ENCODE results near the gene TUSC2. TPM values are rescaled to one million over a fixed set of nuclear protein-coding genes. Genes with fewer than 3 reads are reported as not detected.
"Not testable (repeated sequence)": the region's sequence is repeated elsewhere in the genome, so short reads cannot be mapped to it uniquely, and the experiment has no call there.

TUSC2 gene
- total RNA-seq, 3 donors from 2014 or later = 23.8 to 35.7 (median 25.8) TPM

- Histone ChIP-seq H3K4me1 (ENCODE audit: low read depth) (peaks cover 55% of the 10 kb centered on the region), H3K4me3 (no peak overlapping the region), H3K9me3 (no peaks in the 10 kb centered on the region), H3K36me3 (ENCODE audit: low read depth) (no peaks in the 10 kb centered on the region)
- intact Hi-C loops (cut with DNase I, micrococcal nuclease) = no loop called here
- no peak for TF ChIP-seq CTCF (IDR thresholded peaks at IDR 0.05)
- DNase-seq (peak in 1 of 3 donors; percentile 40), ATAC-seq (no peak)
These were observed 9.9 kb downstream of the TUSC2 start for GRCh38 chr3:50318163-50318562.

GRCh38 chr3:50317300-50317699 lies 10.7 kb downstream of the TUSC2 start:
- ATAC-seq = peak; percentile 5
- peaks cover 54% of the 10 kb centered on the region for H3K4me1 ChIP-seq (ENCODE audit: low read depth)

DNA sequence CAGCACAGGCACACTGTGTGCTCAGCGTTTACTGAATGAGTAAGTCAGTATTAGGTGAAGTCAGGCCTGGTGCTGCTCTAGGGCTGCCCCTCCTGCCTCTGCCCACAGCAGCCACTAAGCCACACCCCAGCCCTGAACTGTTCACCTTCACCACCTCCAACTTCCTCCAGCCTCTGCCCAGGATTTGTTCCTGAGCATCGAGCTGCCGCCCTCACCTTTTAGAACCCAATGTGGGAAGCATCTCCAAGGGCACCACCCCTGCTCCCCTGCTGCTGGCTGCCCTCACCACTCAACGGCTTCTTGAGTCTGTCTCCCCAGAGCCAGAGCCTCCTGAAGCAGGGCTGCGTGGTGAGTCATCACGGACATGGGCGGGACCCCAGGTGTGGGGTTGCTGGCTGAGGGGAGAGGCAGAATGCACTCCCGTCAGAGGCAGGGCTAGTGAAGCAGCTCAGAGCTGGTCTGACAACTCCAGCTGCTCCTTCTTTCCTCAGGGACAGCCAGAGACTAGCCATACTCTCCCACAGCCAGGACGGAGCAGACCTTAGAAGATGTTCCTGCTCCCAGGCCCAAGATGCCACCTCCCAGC lies 11.3 kb downstream of the TUSC2 start:
- intact Hi-C loops (cut with DNase I, micrococcal nuclease) = no loop called here
- H3K4me3 ChIP-seq = no peak overlapping the region
- TF ChIP-seq CTCF (IDR thresholded peaks at IDR 0.05) = no peak
- DNase-seq (peak; percentile 87 to 93 (median 90)), ATAC-seq (peak; percentile 77)
- H3K36me3 ChIP-seq (ENCODE audit: low read depth) = no peaks in the 10 kb centered on the region
- H3K4me1 ChIP-seq (ENCODE audit: low read depth) = peaks cover 48% of the 10 kb centered on the region
- H3K9me3 ChIP-seq = no peaks in the 10 kb centered on the region

More at GRCh38 chr3:50317300-50317699, 10.7 kb downstream of the TUSC2 start:
- no peak for TF ChIP-seq CTCF (IDR thresholded peaks at IDR 0.05)
- H3K4me3 ChIP-seq = no peak overlapping the region
- intact Hi-C loops (cut with DNase I, micrococcal nuclease) = no loop called here
- DNase-seq = peak; percentile 72 to 82 (median 81)
- H3K36me3 ChIP-seq (ENCODE audit: low read depth) = no peaks in the 10 kb centered on the region
- no peaks in the 10 kb centered on the region for H3K9me3 ChIP-seq

DNA sequence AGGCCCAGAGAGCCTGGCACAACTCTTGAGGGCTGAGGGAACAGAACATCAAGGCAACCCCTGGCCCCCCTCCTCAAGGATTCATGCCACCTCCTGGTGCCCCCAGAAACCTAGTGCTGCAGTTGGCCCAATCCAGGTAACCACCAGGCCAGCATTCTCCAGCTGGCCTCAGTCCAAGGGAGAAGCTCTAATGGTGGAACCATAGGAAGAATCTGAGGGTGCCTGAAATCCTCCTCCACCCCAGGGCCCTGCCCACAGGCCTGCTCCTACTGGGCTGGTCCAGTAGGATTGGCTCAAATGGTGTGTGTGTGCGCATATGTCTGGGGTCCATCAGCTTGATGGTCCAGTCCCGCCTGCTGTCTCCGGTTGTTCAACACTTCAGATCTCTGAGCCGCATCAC lies 13.2 kb downstream of the TUSC2 start:
- DNase-seq = no peak
- H3K9me3 ChIP-seq = no peaks in the 10 kb centered on the region
- ATAC-seq = no peak
- no peak overlapping the region for H3K4me3 ChIP-seq
- H3K4me1 ChIP-seq (ENCODE audit: low read depth) = peaks cover 40% of the 10 kb centered on the region
- intact Hi-C loops (cut with DNase I, micrococcal nuclease) = no loop called here
- no peaks in the 10 kb centered on the region for H3K36me3 ChIP-seq (ENCODE audit: low read depth)
- no peak for TF ChIP-seq CTCF (IDR thresholded peaks at IDR 0.05)

- no peaks in the 10 kb centered on the region for H3K36me3 ChIP-seq (ENCODE audit: low read depth)
- ATAC-seq = no peak
- DNase-seq = no peak
- peaks cover 37% of the 10 kb centered on the region for H3K4me1 ChIP-seq (ENCODE audit: low read depth)
- TF ChIP-seq CTCF (IDR thresholded peaks at IDR 0.05) = no peak
- H3K9me3 ChIP-seq = no peaks in the 10 kb centered on the region
- H3K4me3 ChIP-seq = no peak overlapping the region
- intact Hi-C loops (cut with DNase I, micrococcal nuclease) = no loop called here
These were observed 13.7 kb downstream of the TUSC2 start for GRCh38 chr3:50314342-50314741.

DNA sequence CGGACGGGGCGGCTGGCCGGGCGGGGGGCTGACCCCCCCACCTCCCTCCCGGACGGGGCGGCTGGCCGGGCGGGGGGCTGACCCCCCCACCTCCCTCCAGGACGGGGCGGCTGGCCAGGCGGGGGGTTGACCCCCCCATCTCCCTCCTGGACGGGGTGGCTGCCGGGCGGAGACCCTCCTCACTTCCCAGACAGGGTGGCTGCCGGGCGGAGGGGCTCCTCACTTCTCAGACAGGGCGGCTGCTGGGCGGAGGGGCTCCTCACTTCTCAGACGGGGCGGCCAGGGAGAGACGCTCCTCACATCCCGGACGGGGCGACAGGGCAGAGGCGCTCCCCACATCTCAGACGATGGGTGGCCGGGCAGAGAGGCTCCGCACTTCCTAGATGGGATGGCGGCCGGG lies 16.0 kb downstream of the TUSC2 start:
- H3K9me3 ChIP-seq; H3K4me3 ChIP-seq; ATAC-seq; H3K36me3 ChIP-seq (ENCODE audit: low read depth); intact Hi-C loops (cut with DNase I, micrococcal nuclease); DNase-seq: not testable (repeated sequence)
- H3K4me1 ChIP-seq (ENCODE audit: low read depth) = peaks cover 14% of the 10 kb centered on the region

Measured in mucosa of descending colon (tissue), 3 donors.